ENCODE results near the gene CDYL2. TPM values are rescaled to one million over a fixed set of nuclear protein-coding genes. Genes with fewer than 3 reads are reported as not detected.

The CDYL2 gene
- polyA plus RNA-seq, 1 of the 3 experiments (the other 2 are of a cell fraction): 0.03 TPM

- H3K79me2 ChIP-seq (ENCODE audit: insufficient read depth): no peaks in the 10 kb centered on the region
- H3K9me3 ChIP-seq: no peaks in the 10 kb centered on the region
- H3K36me3 ChIP-seq (replicated peaks in 1 of 2; ENCODE audit: control insufficient read depth in 1 of 2, insufficient read depth in 2 of 2, low read length in 1 of 2): no peaks in the 10 kb centered on the region
- H3K9me2 ChIP-seq: no peaks in the 10 kb centered on the region
- H3K27ac ChIP-seq (ENCODE audit: low read depth in 2 of 2, low read length in 1 of 2): no peak overlapping the region
- H3K9ac ChIP-seq: no peak overlapping the region
- no peaks in the 10 kb centered on the region for H3F3A ChIP-seq (replicated peaks; ENCODE audit: insufficient read depth)
- no peaks in the 10 kb centered on the region for H3K27me3 ChIP-seq (ENCODE audit: insufficient read depth)
- H3K4me2 ChIP-seq: no peak overlapping the region
- ChIA-PET CTCF (interaction anchor here (0.5 kb wide), 1 partner anchor 10 kb away, joined by 3 read pairs; no protein-coding TSS in a partner anchor), POLR2A (no interaction called here)
- TF ChIP-seq NFIC (IDR thresholded peaks at IDR 0.05; ENCODE audit: borderline replicate concordance) (no peak), SMC3 (IDR thresholded peaks at IDR 0.05; ENCODE audit: low read depth, low read length) (no peak), TEAD4 (IDR thresholded peaks at IDR 0.05; ENCODE audit: borderline replicate concordance, insufficient read depth) (no peak), MXI1 (IDR thresholded peaks at IDR 0.05; ENCODE audit: low read depth, low read length) (no peak), FOXJ3 (CRISPR knock-in tag; IDR thresholded peaks at IDR 0.05) (no peak), MEF2A (IDR thresholded peaks at IDR 0.05; ENCODE audit: borderline replicate concordance, low read depth) (no peak), NRF1 (IDR thresholded peaks at IDR 0.05; ENCODE audit: low read depth, low read length) (no peak), GABPA (IDR thresholded peaks at IDR 0.05; ENCODE audit: low read depth) (no peak), SIN3A (IDR thresholded peaks at IDR 0.05; ENCODE audit: borderline replicate concordance, low read depth, low read length) (no peak)
- TF ChIP-seq, protein P1, sequence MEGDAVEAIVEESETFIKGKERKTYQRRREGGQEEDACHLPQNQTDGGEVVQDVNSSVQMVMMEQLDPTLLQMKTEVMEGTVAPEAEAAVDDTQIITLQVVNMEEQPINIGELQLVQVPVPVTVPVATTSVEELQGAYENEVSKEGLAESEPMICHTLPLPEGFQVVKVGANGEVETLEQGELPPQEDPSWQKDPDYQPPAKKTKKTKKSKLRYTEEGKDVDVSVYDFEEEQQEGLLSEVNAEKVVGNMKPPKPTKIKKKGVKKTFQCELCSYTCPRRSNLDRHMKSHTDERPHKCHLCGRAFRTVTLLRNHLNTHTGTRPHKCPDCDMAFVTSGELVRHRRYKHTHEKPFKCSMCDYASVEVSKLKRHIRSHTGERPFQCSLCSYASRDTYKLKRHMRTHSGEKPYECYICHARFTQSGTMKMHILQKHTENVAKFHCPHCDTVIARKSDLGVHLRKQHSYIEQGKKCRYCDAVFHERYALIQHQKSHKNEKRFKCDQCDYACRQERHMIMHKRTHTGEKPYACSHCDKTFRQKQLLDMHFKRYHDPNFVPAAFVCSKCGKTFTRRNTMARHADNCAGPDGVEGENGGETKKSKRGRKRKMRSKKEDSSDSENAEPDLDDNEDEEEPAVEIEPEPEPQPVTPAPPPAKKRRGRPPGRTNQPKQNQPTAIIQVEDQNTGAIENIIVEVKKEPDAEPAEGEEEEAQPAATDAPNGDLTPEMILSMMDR (IDR thresholded peaks at IDR 0.05): no peak
- no peak for DNase-seq
- no peak overlapping the region for H3K4me3 ChIP-seq (ENCODE audit: low read depth in 2 of 2, low read length in 1 of 2)
- H3K4me1 ChIP-seq (ENCODE audit: control insufficient read depth in 1 of 2, insufficient read depth in 2 of 2, low read depth in 1 of 2, low read length in 1 of 2): no peaks in the 10 kb centered on the region
- no peak overlapping the region for H2AFZ ChIP-seq (ENCODE audit: low read depth)
- WGBS (ENCODE audit: low lambda C conversion rate): 4% methylated on average over 4 of the region's 4 CpGs
- H4K20me1 ChIP-seq (ENCODE audit: insufficient read depth): no peaks in the 10 kb centered on the region
Observed at GRCh38 chr16:80667251-80667560, 137.2 kb downstream of the CDYL2 start.

- no peaks in the 10 kb centered on the region for H3K36me3 ChIP-seq (replicated peaks in 1 of 2; ENCODE audit: control insufficient read depth in 1 of 2, insufficient read depth in 2 of 2, low read length in 1 of 2)
- no peaks in the 10 kb centered on the region for H3K9me3 ChIP-seq
- ChIA-PET POLR2A (no interaction called here), CTCF (no interaction called here)
- 27% methylated on average over 15 of the region's 15 CpGs for WGBS (ENCODE audit: low lambda C conversion rate)
- H4K20me1 ChIP-seq (ENCODE audit: insufficient read depth): no peaks in the 10 kb centered on the region
- H3K9ac ChIP-seq: no peak overlapping the region
- H3F3A ChIP-seq (replicated peaks; ENCODE audit: insufficient read depth): no peaks in the 10 kb centered on the region
- H3K27me3 ChIP-seq (ENCODE audit: insufficient read depth): no peaks in the 10 kb centered on the region
- no peaks in the 10 kb centered on the region for H3K79me2 ChIP-seq (ENCODE audit: insufficient read depth)
- H3K4me1 ChIP-seq (ENCODE audit: control insufficient read depth in 1 of 2, insufficient read depth in 2 of 2, low read depth in 1 of 2, low read length in 1 of 2): no peaks in the 10 kb centered on the region
- no peak overlapping the region for H3K4me3 ChIP-seq (ENCODE audit: low read depth in 2 of 2, low read length in 1 of 2)
- no peaks in the 10 kb centered on the region for H3K9me2 ChIP-seq
- H3K4me2 ChIP-seq: no peak overlapping the region
- no peak overlapping the region for H2AFZ ChIP-seq (ENCODE audit: low read depth)
- no peak for DNase-seq
- H3K27ac ChIP-seq (ENCODE audit: low read depth in 2 of 2, low read length in 1 of 2): no peak overlapping the region
- TF ChIP-seq YY1 (IDR thresholded peaks at IDR 0.05; ENCODE audit: low read depth) (no peak), NFIC (IDR thresholded peaks at IDR 0.05; ENCODE audit: borderline replicate concordance) (no peak), EZH2phosphoT487 (IDR thresholded peaks at IDR 0.05; ENCODE audit: borderline replicate concordance, low read depth) (no peak), NRF1 (IDR thresholded peaks at IDR 0.05; ENCODE audit: low read depth, low read length) (no peak), RCOR1 (IDR thresholded peaks at IDR 0.05; ENCODE audit: low read length) (no peak), MXI1 (IDR thresholded peaks at IDR 0.05; ENCODE audit: low read depth, low read length) (no peak), MEF2A (IDR thresholded peaks at IDR 0.05; ENCODE audit: borderline replicate concordance, low read depth) (no peak), REST (IDR thresholded peaks at IDR 0.05; ENCODE audit: low read depth, low read length) (no peak), ELF1 (IDR thresholded peaks at IDR 0.05) (no peak), EP300 (IDR thresholded peaks at IDR 0.05; ENCODE audit: borderline replicate concordance in 1 of 2, low read depth in 1 of 2, low read length in 1 of 2) (no peak), FOXJ3 (CRISPR knock-in tag; IDR thresholded peaks at IDR 0.05) (no peak), CHD2 (IDR thresholded peaks at IDR 0.05; ENCODE audit: low read length, partially characterized antibody) (no peak), RFX5 (IDR thresholded peaks at IDR 0.05; ENCODE audit: low read length) (no peak), FOXM1 (IDR thresholded peaks at IDR 0.05; ENCODE audit: low read depth) (no peak), TEAD4 (IDR thresholded peaks at IDR 0.05; ENCODE audit: borderline replicate concordance, insufficient read depth) (no peak), JUND (IDR thresholded peaks at IDR 0.05) (no peak), SMC3 (IDR thresholded peaks at IDR 0.05; ENCODE audit: low read depth, low read length) (no peak), SIN3A (IDR thresholded peaks at IDR 0.05; ENCODE audit: borderline replicate concordance, low read depth, low read length) (no peak)
- TF ChIP-seq, protein P2, sequence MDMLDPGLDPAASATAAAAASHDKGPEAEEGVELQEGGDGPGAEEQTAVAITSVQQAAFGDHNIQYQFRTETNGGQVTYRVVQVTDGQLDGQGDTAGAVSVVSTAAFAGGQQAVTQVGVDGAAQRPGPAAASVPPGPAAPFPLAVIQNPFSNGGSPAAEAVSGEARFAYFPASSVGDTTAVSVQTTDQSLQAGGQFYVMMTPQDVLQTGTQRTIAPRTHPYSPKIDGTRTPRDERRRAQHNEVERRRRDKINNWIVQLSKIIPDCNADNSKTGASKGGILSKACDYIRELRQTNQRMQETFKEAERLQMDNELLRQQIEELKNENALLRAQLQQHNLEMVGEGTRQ (IDR thresholded peaks at IDR 0.05; ENCODE audit: borderline replicate concordance, low read depth, low read length): no peak
Observed at GRCh38 chr16:80666378-80667250, 137.8 kb downstream of the CDYL2 start.
